HG03025 (cell line): ENCODE data around the gene TLK1.
A peak's percentile ranks its signal among the peaks of the same experiment; 100 is the strongest.

Experiments
- ATAC-seq: cut with Tn5 transposase; IDR thresholded peaks from one replicate; pipeline ENCODE4 v1.9.1; 2021; ENCODE audit warnings: mild to moderate bottlenecking, moderate library complexity; ENCODE audit not compliant: unreplicated experiment, low FRiP score

TLK1 gene

GRCh38 chr2:171160119-171160955 is at the start of gene TLK1:
Gene TLK1 (minus strand): TSS chr2:171160893. CDS start chr2:171160428, 465 bp downstream.
- ATAC-seq = peak; percentile 56

- ATAC-seq = no peak
Measured at GRCh38 chr2:171210216-171210863, 49.6 kb upstream of the TLK1 start.

GRCh38 chr2:171208657-171209056 is 48.0 kb upstream of the TLK1 start:
- ATAC-seq = no peak

GRCh38 chr2:171206422-171207115 is 45.9 kb upstream of the TLK1 start:
- ATAC-seq = no peak

GRCh38 chr2:171205551-171205950 is 44.9 kb upstream of the TLK1 start:
- ATAC-seq = no peak

GRCh38 chr2:171201767-171202166 is 41.1 kb upstream of the TLK1 start:
- no peak for ATAC-seq

- ATAC-seq = no peak
Measured at GRCh38 chr2:171201271-171201670, 40.6 kb upstream of the TLK1 start.

- no peak for ATAC-seq
Measured at GRCh38 chr2:171200469-171200868, 39.8 kb upstream of the TLK1 start.

GRCh38 chr2:171191021-171191420 is 30.3 kb upstream of the TLK1 start:
- no peak for ATAC-seq

- ATAC-seq = no peak
Measured at GRCh38 chr2:171187819-171188218, 27.1 kb upstream of the TLK1 start.

GRCh38 chr2:171187177-171187576 is 26.5 kb upstream of the TLK1 start:
- no peak for ATAC-seq

- ATAC-seq = no peak
Measured at GRCh38 chr2:171185941-171186340, 25.2 kb upstream of the TLK1 start.

GRCh38 chr2:171185165-171185818 is 24.6 kb upstream of the TLK1 start:
- no peak for ATAC-seq

- ATAC-seq = no peak
Measured at GRCh38 chr2:171181064-171182049, 20.7 kb upstream of the TLK1 start.

- ATAC-seq = no peak
Measured at GRCh38 chr2:171180229-171180930, 19.7 kb upstream of the TLK1 start.

- no peak for ATAC-seq
Measured at GRCh38 chr2:171178993-171179392, 18.3 kb upstream of the TLK1 start.

GRCh38 chr2:171176516-171176915 is 15.8 kb upstream of the TLK1 start:
- no peak for ATAC-seq

GRCh38 chr2:171174075-171174474 is 13.4 kb upstream of the TLK1 start:
- ATAC-seq = no peak

- ATAC-seq = no peak
Measured at GRCh38 chr2:171173087-171173486, 12.4 kb upstream of the TLK1 start.
